Effector CD4-positive, alpha-beta T cell (primary cell): ENCODE results near the gene SLC5A1.

Experiments used
- DNase-seq: peaks from one replicate; pipeline ENCODE4 v3.0.0-alpha.2; 2020

The SLC5A1 gene

GRCh38 chr22:32052244-32052643, 9.2 kb downstream of the SLC5A1 start:
- no peak for DNase-seq

GRCh38 chr22:32052936-32053791, 10.1 kb downstream of the SLC5A1 start:
- DNase-seq: no peak

DNA sequence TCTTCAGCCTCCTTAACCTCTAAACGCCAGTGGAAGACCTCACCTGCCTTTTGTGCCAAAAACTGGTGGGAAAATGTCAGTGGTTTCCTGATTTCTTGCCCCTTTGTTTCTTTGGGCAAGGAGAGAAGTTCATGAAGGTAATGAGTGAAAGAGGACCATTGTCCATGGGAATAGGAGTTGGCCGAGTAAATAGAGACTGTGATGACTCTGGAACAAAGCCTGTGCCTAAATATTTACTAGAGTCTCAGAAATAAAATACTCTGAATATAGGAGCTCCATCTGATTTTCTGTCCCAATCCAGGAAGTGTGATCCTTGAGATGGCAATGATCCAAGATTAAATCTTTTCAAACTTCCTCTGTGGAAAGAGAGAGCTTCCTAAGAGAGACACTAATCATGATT, 12.0 kb downstream of the SLC5A1 start:
- DNase-seq: no peak

- DNase-seq: no peak
Observed at GRCh38 chr22:32058656-32059260, 15.7 kb downstream of the SLC5A1 start.

- DNase-seq: no peak
Observed at GRCh38 chr22:32059426-32059825, 16.4 kb downstream of the SLC5A1 start.

DNA sequence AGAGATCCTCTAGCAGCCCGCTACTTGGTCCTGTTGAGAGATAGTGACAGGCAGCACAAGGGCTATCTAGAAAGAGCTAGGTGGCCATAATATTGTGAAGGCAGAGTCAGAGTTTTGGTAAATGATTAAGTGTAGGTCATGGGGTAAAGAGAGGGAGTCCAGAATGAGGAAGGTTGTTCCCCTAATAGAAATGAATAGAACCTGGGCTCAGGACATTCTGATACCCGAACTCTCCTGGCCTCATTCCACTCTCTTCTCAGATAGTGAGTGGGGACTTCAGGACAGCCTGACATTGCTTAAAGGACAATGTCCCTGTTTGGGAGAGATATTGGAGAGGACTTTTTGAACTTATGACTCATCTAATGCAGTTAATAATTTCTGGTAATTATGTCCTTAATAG, 20.6 kb downstream of the SLC5A1 start:
- no peak for DNase-seq

GRCh38 chr22:32066820-32067219, 23.8 kb downstream of the SLC5A1 start:
- no peak for DNase-seq

- no peak for DNase-seq
Observed at GRCh38 chr22:32067613-32068012, 24.6 kb downstream of the SLC5A1 start.

GRCh38 chr22:32069579-32070372, 26.7 kb downstream of the SLC5A1 start:
- DNase-seq: no peak

GRCh38 chr22:32073262-32073661, 30.2 kb downstream of the SLC5A1 start:
- no peak for DNase-seq

DNA sequence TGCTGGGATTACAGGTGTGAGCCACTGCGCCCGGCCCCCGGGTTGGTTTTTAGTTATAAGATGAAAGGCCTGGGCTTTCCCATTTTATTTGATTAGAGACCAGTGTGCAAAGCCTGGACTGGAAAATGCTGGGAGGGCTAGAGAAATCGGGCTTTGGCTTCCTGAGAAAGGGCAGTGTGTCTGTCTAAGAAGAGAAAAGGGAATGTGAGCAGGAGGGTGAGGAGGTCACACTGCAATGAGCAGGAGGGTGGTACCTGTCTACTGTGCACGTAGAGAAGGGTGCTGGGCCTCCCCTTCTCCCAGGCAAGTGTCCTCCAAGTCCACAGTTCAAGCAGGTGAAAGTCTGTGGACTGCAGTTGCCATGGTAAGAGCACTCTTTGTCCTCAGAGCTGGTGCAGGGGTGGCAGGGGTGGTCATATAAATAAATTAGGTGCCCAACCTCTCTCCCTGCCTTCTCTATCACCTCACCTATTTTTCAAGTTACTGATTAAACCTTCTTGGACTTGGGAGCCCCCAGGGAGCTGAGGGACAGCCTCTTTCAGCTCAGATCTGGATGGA, 30.8 kb downstream of the SLC5A1 start:
- DNase-seq: no peak

DNA sequence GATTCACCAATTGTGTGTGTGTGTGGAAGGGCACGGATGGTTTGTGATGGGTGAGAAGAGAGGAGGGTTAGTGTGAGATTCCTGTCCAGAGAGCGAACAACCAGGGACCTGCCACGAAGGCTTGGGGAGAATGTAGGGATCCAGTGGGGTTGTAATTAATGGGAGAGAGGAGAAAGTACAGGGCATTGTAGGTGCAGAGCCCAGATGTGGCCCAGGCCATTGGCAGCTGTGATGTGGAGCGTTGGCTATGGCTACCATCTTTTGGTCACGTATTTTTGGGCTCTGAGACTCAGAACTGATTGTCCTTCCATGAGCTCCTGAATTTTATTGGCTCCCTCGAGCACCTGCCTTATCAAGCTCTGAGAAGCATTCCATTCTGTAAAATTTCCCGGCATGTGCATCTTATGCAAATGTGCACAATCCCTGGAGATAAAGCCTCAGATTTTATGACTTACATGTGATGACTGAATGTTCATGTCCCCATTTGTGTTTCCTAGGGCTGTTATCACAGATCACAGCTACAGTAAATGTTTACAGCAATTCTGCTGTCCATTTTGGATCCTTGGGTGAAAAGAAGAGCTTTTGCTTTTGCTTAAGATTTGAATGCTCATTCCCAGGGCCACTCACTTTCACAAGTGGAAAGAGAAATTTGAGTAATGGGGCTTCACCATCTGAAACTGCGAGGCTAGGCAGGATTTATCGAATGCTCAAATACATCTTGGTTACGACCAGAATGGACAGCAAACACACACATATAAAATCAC, 33.1 kb downstream of the SLC5A1 start:
- no peak for DNase-seq

DNA sequence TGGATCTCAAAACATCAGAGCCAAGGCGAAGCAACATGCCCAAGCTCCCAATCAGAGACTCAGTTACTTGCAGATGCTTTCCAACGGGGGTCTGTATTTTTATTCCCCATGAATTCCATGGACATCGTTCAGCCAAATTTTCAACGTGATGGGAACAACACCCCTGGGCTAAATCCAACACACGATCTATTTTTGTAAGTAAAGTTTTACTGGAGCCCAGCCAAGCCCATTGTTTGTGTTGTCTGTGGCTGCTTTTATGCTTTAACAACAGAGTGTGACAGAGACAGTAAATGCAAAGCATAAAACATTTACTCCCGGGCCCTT, 33.7 kb downstream of the SLC5A1 start:
- no peak for DNase-seq

DNA sequence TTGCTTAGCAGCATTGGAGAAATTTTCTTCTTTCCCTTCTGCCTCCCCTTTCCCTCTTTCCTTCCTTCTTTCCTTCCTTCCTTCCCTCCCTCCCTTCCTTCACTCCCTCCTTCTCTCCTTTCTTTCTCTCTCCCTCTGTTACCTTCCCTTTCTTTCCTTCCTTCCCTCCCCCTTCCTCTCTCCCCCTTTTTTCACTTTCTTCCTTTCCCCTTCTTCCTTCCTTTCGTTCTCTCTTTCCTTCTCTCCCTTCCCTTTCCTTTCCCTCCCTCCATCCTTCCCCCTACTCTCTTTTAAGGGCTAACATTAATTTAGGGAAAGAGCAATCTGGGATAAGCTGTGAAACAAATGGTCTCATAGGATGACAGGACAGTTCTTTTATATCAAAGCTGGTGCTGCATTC, 34.1 kb downstream of the SLC5A1 start:
- DNase-seq: no peak

DNA sequence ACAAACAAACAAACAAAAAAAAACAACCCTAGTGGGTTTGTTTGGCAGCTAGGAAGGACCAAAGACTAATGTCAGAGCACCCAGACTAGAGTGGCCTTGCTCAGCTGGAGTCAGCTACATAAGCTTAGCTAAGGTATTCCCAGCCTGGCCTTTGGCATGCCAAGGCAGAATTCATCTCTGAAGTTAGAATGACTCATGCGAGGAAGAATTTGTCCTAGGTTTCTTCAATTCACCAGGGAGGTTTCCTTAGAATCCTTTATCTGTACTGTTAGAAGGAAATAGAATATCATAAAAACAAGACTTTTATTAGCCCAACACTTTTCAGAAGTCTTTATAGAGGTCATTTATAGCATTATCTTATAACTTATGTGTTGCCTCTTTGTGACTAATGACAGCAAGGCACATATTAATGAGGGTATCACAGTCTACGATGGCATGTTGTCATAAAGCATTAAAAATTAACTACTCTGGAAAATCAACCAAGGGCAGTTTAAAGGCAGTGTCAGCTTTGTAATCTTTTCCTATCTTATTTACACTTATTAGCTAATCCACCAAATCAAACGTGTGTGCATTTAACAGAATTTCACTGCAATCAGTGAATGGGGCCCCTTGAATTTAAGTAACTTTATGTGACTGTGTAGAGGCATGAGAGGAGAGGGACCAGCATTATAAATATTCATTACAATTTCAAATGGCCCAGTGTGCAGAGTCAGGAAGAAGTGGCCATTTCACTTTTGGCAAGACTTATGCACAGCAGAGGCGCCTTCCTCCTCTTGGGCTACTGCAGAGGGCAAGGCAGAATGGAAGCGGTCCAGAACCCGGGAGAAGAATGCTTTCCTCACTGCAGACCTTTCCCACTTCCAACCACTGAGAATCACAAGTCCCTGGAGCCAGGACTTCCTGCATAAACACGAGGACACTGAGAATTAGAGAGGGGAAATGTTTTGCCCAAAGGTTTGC, 36.3 kb downstream of the SLC5A1 start:
- no peak for DNase-seq

GRCh38 chr22:32080904-32081303, 37.8 kb downstream of the SLC5A1 start:
- no peak for DNase-seq

GRCh38 chr22:32082331-32082730, 39.3 kb downstream of the SLC5A1 start:
- DNase-seq: no peak

DNA sequence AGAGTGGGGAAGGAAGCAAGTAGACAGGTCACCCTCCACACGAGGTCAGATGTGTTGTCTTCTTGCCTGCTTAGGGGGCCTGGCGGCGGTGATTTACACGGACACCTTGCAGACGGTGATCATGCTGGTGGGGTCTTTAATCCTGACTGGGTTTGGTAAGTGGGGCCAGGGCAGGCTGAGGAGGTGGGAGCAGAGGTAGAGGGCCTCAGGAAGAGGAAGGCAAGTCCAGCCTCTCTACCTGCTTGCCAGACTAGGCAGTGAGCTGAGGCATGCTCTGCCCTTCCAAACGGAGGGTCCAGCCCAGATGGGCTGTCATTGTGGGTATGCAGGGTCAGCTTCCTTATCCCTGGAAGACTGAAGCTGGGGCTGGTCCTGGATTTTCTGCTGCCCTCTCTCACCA, 39.9 kb downstream of the SLC5A1 start:
- no peak for DNase-seq

GRCh38 chr22:32083814-32084213, 40.8 kb downstream of the SLC5A1 start:
- DNase-seq: no peak

- DNase-seq: no peak
Observed at GRCh38 chr22:32088084-32088483, 45.0 kb downstream of the SLC5A1 start.

- no peak for DNase-seq
Observed at GRCh38 chr22:32097018-32097417, 54.0 kb downstream of the SLC5A1 start.
